Heart left ventricle (tissue), 16 donors: Measurements from ENCODE around the gene ZCWPW1. TPM values are rescaled to one million over a fixed set of nuclear protein-coding genes. Genes with fewer than 3 reads are reported as not detected.
"Not testable (repeated sequence)": the region's sequence is repeated elsewhere in the genome, so short reads cannot be mapped to it uniquely, and the experiment has no call there.

Experiments
- ATAC-seq, 4 donors: fragments of 200-7000 bp; cut with Tn5 transposase; one replicate each; pipeline ENCODE4 v1.9.1; 2020 to 2022; ENCODE audit warnings: moderate library complexity in 4 of 4, mild to moderate bottlenecking in 3 of 4, moderate number of reproducible peaks in 1 of 4
- DNase-seq, 5 donors: peaks; one replicate each; pipeline ENCODE4 v3.0.0-alpha.2; 2020
- H3K27ac ChIP-seq, 12 donors: fragments of 200-600 bp; sonication (generic) in 4 of 12; one replicate each; pipeline versions ENCODE4 v1.5.0 to v1.8.0; 2016 to 2022; ENCODE audit warnings: mild to moderate bottlenecking in 2 of 12
- H3K27me3 ChIP-seq, 9 donors: fragments of 200-600 bp; sonication (generic) in 2 of 9; one replicate each; pipeline versions ENCODE4 v1.5.1 to v1.8.0; 2016 to 2022; ENCODE audit warnings: mild to moderate bottlenecking in 3 of 9
- H3K36me3 ChIP-seq, 9 donors: fragments of 200-600 bp; sonication (generic) in 2 of 9; one replicate each; pipeline versions ENCODE4 v1.5.0 to v1.8.0; 2018 to 2022; ENCODE audit warnings: mild to moderate bottlenecking in 2 of 9
- H3K4me1 ChIP-seq, 12 donors: fragments of 200-600 bp; sonication (generic) in 4 of 12; one replicate each; pipeline versions ENCODE4 v1.5.0 to v1.8.0; 2016 to 2022; ENCODE audit warnings: mild to moderate bottlenecking in 3 of 12
- H3K4me3 ChIP-seq, 12 donors: fragments of 200-600 bp; sonication (generic) in 4 of 12; one replicate each; pipeline versions ENCODE4 v1.5.0 to v1.8.0; 2017 to 2022; ENCODE audit warnings: mild to moderate bottlenecking in 9 of 12, moderate library complexity in 4 of 12
- H3K9me3 ChIP-seq, 12 donors: fragments of 200-600 bp; sonication (generic) in 4 of 12; one replicate each; pipeline versions ENCODE4 v1.5.0 to v1.8.0; 2016 to 2022; ENCODE audit warnings: mild to moderate bottlenecking in 1 of 12
- POLR2A ChIP-seq, 2 donors: fragments of 450-650 bp; IDR thresholded peaks; one replicate each; pipeline ENCODE4 v1.6.1; 2017; ENCODE audit warnings: antibody characterized with exemption in 2 of 2, mild to moderate bottlenecking in 2 of 2, moderate library complexity in 2 of 2
- WGBS, 4 donors: extraction: QIAGEN DNeasy Blood & Tissue Kit in 2 of 4; methylation state at CpG; one replicate each; pipeline versions ENCODE4 v1.1.5 to v1.1.7; 2013 to 2018; 5-methylcytosine and 5-hydroxymethylcytosine counted together
- intact Hi-C, 10 donors: fragments of 100-400 bp; cut with DNase I; formaldehyde crosslinking; loops; one replicate each; pipeline versions ENCODE4 v1.11.1 to v1.14.2; 2022
- polyA plus RNA-seq, 2 donors: library from polyadenylated mRNA; stranded (reverse); fragments of 200-250 nt; gene quantifications; one replicate each; pipeline ENCODE4 v1.2.3, GENCODE V29; 2013
- total RNA-seq, 9 donors: library from RNA; depleted of rRNA in 2 of 9; stranded (reverse); fragments of >200 nt in 2 of 9; fragmentation: NEBNext Ultra II Directional in 3 of 9; extraction: Animal tissue kit (Norgen Biotek cat#: 25700) in 3 of 9; gene quantifications; one replicate each; pipeline versions ENCODE4 v1.1.0 to v1.2.4, GENCODE V29; 2016 to 2023
- TF ChIP-seq, protein P1 (sequence below), 12 donors: fragments of 200-600 bp; sonication (generic) in 4 of 12; IDR thresholded peaks; one replicate each; pipeline versions ENCODE4 v1.5.0 to v1.8.0; 2018 to 2022; ENCODE audit warnings: antibody characterized with exemption in 12 of 12, mild to moderate bottlenecking in 5 of 12
- donor health status: ischemic (EF 13 %, LVEDD 7.1; RV severe dilation, severe dysfunction).
- donor health status: healthy with polysubstance abuse.
- donor health status: DM: no; HTN: yes; CAD: no.
- donor health status: DM: no; HTN: no; CAD: no.
- donor health status: ischemic (EF 25% LVEDD 6.9; RV normal size, moderate dysfunction).
- donor health status: ischemic (EF 25% LVEDD 5.7; RV mildly dilated, moderate dysfunction).
- donor health status: healthy.
- donor health status: DM: yes; HTN: yes; CAD: no.
- donor health status: ischemic (EF 35%, LVEDD 5.7; RV mildly dilated, moderate dysfunction).
- donor health status: nonischemic (EF 11% LVEDD 7.7; RV severe dilation, severe dysfunction).
- donor health status: DM: yes; HTN: yes; CAD: no.
- donor health status: PGD.
- donor health status: ischemic (EF 29% LVEDD 5.4; RV normal size, mild dysfunction).
- donor health status: nonischemic (EF 23%, LVEDD 6.1; RV moderate dilation, normal function).

ZCWPW1 gene
- total and polyA plus RNA-seq, 11 donors, result 2.8 to 6.4 (median 4.0) TPM

DNA sequence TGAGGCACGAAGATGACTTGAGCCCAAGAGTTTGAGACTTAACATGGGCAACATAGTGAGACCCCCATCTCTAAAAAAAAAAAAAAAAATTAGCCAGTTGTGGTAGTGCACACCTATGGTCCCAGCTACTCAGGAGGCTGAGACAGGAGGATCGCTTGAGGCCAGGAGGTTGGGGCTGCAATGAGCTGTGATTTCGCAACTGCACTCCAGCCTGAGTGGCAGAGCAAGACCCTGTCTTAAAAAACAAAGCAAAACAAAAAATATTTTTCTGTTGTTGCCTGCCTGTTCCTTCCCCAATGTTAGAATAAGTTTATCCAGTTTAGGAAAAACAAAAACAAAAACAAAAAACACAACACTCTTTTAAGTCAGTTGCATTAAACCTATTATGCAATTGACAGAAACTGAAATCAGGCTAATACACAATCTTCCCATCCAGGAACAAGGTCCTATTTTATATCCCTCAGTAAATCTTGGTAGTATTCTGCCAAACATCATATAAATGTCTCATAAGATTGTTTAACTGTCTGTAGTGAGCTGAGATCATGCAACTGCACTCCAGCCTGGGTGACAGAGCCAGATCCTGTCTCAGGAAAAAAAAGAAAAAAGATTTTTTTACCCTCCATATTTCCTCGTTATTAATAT lies 50.3 kb downstream of the ZCWPW1 start:
- DNase-seq, result no peak
- H3K27ac ChIP-seq, result peak overlapping the region in 1 of 12 donors; percentile 92

GRCh38 chr7:100376066-100376465 lies 52.4 kb downstream of the ZCWPW1 start:
- ATAC-seq (no peak), DNase-seq (no peak)
- peaks cover 0 to 3% (median 0%) of the 10 kb centered on the region in 9 donors for H3K36me3 ChIP-seq
- H3K4me1 ChIP-seq, result peaks cover 0 to 62% (median 0%) of the 10 kb centered on the region in 12 donors
- peak overlapping the region in 1 of 12 donors; percentile 57 for H3K4me3 ChIP-seq
- WGBS, 4 donors, result 89 to 100% (median 98%) methylated on average over 3 of the region's 3 CpGs
- H3K27me3 ChIP-seq, result no peaks in the 10 kb centered on the region
- no peaks in the 10 kb centered on the region for H3K9me3 ChIP-seq
- H3K27ac ChIP-seq, result peak overlapping the region in 1 of 12 donors; percentile 42
- TF ChIP-seq POLR2A (IDR thresholded peaks at IDR 0.05), result no peak
- TF ChIP-seq, protein P1, sequence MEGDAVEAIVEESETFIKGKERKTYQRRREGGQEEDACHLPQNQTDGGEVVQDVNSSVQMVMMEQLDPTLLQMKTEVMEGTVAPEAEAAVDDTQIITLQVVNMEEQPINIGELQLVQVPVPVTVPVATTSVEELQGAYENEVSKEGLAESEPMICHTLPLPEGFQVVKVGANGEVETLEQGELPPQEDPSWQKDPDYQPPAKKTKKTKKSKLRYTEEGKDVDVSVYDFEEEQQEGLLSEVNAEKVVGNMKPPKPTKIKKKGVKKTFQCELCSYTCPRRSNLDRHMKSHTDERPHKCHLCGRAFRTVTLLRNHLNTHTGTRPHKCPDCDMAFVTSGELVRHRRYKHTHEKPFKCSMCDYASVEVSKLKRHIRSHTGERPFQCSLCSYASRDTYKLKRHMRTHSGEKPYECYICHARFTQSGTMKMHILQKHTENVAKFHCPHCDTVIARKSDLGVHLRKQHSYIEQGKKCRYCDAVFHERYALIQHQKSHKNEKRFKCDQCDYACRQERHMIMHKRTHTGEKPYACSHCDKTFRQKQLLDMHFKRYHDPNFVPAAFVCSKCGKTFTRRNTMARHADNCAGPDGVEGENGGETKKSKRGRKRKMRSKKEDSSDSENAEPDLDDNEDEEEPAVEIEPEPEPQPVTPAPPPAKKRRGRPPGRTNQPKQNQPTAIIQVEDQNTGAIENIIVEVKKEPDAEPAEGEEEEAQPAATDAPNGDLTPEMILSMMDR (IDR thresholded peaks at IDR 0.05), result no peak
- intact Hi-C loops, result no loop called here

More for the DNA sequence above, 50.3 kb downstream of the ZCWPW1 start:
- no peak for TF ChIP-seq POLR2A (IDR thresholded peaks at IDR 0.05)
- TF ChIP-seq, protein P1 (IDR thresholded peaks at IDR 0.05), result no peak
- Histone ChIP-seq H3K4me1 (peaks cover 0 to 63% (median 0%) of the 10 kb centered on the region in 12 donors), H3K4me3 (no peak overlapping the region), H3K9me3 (no peaks in the 10 kb centered on the region), H3K27me3 (no peaks in the 10 kb centered on the region), H3K36me3 (peaks cover 0 to 3% (median 0%) of the 10 kb centered on the region in 9 donors)
- ATAC-seq, result no peak
- WGBS, 4 donors, result 88 to 97% (median 93%) methylated on average over 4 of the region's 4 CpGs
- intact Hi-C loops, result no loop called here

- Histone ChIP-seq H3K4me3 (peak overlapping the region in 2 of 12 donors; percentile 34 to 57), H3K9me3 (no peaks in the 10 kb centered on the region), H3K27ac (peak overlapping the region in 1 of 12 donors; percentile 94), H3K36me3 (peaks cover 0 to 3% (median 0%) of the 10 kb centered on the region in 9 donors), H3K4me1 (peaks cover 0 to 64% (median 0%) of the 10 kb centered on the region in 12 donors), H3K27me3 (no peaks in the 10 kb centered on the region)
- no peak for TF ChIP-seq POLR2A (IDR thresholded peaks at IDR 0.05)
- TF ChIP-seq, protein P1 (IDR thresholded peaks at IDR 0.05), result no peak
- ATAC-seq (no peak), DNase-seq (peak in 2 of 5 donors; percentile 10 to 37)
- 77 to 93% (median 90%) methylated on average over 5 of the region's 5 CpGs for WGBS, 4 donors
- intact Hi-C loops, result no loop called here
These were observed 53.9 kb downstream of the ZCWPW1 start for GRCh38 chr7:100374601-100375000.

- H3K27me3 ChIP-seq, ATAC-seq, H3K9me3 ChIP-seq, intact Hi-C loops, H3K36me3 ChIP-seq: not testable (repeated sequence)
- Histone ChIP-seq H3K4me3 (peak overlapping the region in 7 of 12 donors; percentile 3 to 57 (median 22)), H3K4me1 (peaks cover 0 to 61% (median 0%) of the 10 kb centered on the region in 12 donors), H3K27ac (peak overlapping the region in 5 of 12 donors; percentile 9 to 94 (median 53))
- 72 to 81% (median 78%) methylated on average over 13 to 15 of the region's 15 CpGs for WGBS, 4 donors
- peak in 1 of 5 donors; percentile 8 for DNase-seq
These were observed 54.5 kb downstream of the ZCWPW1 start for GRCh38 chr7:100373870-100374598.
